ENCODE measurements around the gene GALNT2.

DNA sequence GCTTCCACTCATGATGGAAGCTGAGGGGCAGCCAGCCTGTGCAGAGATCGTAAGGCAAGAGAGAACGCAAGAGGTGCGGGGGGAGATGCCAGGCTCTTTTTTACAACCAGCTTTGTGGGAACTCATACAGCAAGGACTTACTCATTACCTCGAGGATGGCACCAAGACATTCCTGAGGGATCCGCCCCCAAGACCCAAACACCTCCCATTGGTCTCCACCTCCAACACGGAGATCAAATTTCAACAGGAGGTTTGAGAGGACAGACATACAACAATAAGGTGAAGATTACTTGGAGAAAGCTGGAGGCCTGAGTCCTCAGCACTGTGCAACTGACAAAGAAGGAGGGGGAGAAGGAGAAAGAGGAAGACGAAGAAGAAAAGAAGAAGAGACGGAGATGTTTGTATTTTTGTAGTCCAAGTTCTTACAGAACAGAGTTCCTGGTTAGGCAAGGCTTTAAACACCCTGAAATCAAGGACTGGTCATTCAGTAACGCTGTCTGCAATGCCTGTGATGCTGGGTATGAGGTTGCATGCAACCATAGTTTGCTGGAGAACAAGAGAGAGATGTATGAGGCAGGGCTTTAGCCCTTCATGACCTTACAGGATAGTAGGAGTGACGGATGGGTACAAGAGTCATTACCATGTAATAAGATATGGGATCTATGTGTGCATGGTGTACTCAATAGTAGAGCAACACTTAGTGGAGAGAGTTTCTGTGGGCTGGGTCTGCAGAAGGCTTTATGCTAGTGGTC is 19.7 kb upstream of the GALNT2 start:
- TF ChIP-seq CTCF (IDR thresholded peaks at IDR 0.05 in 8 of 11, conservative IDR thresholded peaks at IDR 0.05 in 3 of 11) (no peak), POLR2A (IDR thresholded peaks at IDR 0.05) (no peak), POLR2AphosphoS5 (IDR thresholded peaks at IDR 0.05) (no peak)

Measured in spleen (tissue), 7 donors.